DOHH2 (cell line): Measurements from ENCODE around the gene HSPG2.

Experiments used
- CTCF ChIP-seq: fragments of 200-600 bp; sonication (generic); IDR thresholded peaks from one replicate; pipeline ENCODE4 v1.5.1; 2014; ENCODE audit warnings: antibody characterized with exemption, mild to moderate bottlenecking, low read depth, low read length; ENCODE audit not compliant: poor library complexity, severe bottlenecking
- EZH2phosphoT487 ChIP-seq: fragments of 200-600 bp; sonication (generic); IDR thresholded peaks from 2 replicates; pipeline ENCODE4 v1.6.1; 2017; ENCODE audit warnings: borderline replicate concordance, mild to moderate bottlenecking, antibody characterized with exemption, low read length, moderate library complexity, mixed read lengths

- TF ChIP-seq CTCF = no peak
- TF ChIP-seq EZH2phosphoT487 = no peak
These were observed 137.4 kb downstream of the HSPG2 start for GRCh38 chr1:21799730-21800129.
